ENCODE data around the gene AHCY.
A peak's percentile ranks its signal among the peaks of the same experiment; 100 is the strongest.

Gene AHCY

DNA sequence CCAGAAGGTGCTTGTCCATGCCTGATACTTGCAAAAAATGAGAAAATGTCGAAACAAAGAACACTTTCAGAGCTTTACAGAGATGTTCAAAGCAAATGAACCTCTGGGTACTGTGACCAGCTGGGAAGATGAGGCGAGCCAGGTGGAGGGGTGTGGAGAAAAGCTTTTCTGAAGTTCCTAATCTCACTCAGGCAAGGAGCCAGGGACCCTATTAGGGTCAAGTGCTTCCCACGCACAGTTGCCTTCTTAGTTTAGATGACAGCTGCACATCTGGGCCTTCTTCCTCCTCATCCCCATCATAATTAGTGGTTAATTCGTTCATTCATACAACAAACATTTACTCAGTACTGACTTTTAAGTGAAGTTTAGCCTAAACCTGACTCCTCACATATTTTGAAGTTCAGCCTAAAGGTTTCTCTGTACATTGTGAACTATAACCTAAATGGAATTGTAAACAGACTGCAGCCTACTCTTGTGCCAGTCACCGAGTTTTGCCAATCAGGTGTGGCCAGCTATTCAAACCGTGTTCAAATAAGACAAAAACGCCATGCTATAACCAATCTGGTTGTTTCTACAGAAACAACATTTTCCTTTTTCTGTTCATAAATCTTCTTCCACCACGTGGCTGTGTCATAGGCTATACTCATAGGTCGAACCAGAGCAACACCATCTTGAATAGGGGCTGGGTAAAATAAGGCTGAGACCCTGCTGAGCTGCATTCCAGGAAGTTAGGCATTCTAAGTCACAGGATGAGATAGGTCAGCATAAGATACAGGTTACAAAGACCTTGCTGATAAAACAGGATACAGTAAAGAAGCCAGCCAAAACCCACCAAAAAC, 19.3 kb upstream of the AHCY start:
- H3K27me3 ChIP-seq (ENCODE audit: control insufficient read depth in 1 of 2, insufficient read depth in 2 of 2, low read length in 2 of 2) = no peaks in the 10 kb centered on the region
- H3K4me3 ChIP-seq (ENCODE audit: low read length in 2 of 2) = no peak overlapping the region
- no peaks in the 10 kb centered on the region for H3K4me1 ChIP-seq (ENCODE audit: control insufficient read depth, insufficient read depth, low read length)
- H3K9me3 ChIP-seq (ENCODE audit: control insufficient read depth in 2 of 2, low read length in 2 of 2) = no peaks in the 10 kb centered on the region
- no peak overlapping the region for H3K9ac ChIP-seq (ENCODE audit: low read length in 2 of 2)
- no peak overlapping the region for H3K27ac ChIP-seq (ENCODE audit: low read length)
- H3K36me3 ChIP-seq (ENCODE audit: control insufficient read depth in 2 of 2, insufficient read depth in 2 of 2, low read length in 2 of 2) = no peaks in the 10 kb centered on the region

DNA sequence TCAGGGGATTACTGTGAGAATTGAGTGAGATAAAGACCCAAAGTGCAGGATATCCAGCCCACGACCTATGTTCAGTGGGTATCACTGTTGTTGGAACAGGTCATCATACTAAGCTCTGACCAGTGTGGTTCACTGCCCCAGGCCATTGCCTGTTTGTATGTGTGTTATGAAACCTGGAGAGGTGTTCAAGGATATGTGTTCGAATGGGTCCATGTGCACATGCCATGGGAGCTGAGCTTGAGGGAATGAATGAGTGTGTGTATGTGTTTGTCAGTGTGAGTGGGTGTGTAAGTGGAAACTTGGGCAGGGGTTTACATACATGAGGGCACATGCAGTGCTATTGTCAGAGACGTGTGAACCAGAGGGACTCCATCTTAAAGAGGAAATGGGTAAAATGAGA, 17.7 kb upstream of the AHCY start:
- Histone ChIP-seq H3K27me3 (ENCODE audit: control insufficient read depth in 1 of 2, insufficient read depth in 2 of 2, low read length in 2 of 2) (no peaks in the 10 kb centered on the region), H3K4me1 (ENCODE audit: control insufficient read depth, insufficient read depth, low read length) (no peaks in the 10 kb centered on the region), H3K36me3 (ENCODE audit: control insufficient read depth in 2 of 2, insufficient read depth in 2 of 2, low read length in 2 of 2) (no peaks in the 10 kb centered on the region), H3K9me3 (ENCODE audit: control insufficient read depth in 2 of 2, low read length in 2 of 2) (no peaks in the 10 kb centered on the region), H3K9ac (ENCODE audit: low read length in 2 of 2) (no peak overlapping the region), H3K4me3 (ENCODE audit: low read length in 2 of 2) (no peak overlapping the region), H3K27ac (ENCODE audit: low read length) (no peak overlapping the region)

DNA sequence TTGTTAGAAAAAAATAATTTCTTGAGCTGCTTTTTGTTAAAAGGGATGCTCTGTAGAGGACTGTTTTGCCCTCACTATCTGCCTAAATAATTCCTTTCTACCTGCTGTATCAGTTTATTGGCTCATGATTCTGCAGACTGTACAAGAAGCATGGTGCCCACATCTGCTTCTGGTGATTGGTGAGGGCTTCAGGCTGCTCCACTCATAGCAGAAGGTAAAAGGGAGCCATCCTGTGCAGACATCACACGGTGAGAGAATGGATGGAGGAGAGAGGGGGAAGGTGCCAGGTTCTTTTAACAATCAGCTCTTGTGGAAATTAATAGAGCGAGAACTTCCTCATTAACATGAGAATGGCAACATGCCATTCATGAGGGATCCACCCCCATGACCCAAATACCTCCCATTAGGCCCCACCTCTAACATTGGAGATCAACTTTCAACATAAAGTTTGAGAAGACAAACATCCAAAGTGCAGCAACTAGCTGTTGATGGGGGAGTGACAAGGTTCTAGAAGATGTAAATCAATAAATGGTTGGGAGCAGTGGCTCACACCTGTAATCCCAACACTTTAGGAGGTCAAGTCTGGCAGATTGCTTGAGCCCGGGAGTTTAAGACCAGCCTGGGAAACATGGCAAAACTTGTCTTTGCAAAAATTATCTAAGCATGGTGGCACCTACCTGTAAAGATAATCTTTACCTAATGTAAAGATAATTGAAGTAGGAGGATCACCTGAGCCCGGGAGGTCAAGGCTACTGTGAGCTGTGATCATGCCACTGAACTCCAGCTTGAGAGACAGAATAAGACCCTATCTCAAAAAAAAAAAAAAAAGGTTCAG, 15.7 kb upstream of the AHCY start:
- H3K36me3 ChIP-seq (ENCODE audit: control insufficient read depth in 2 of 2, insufficient read depth in 2 of 2, low read length in 2 of 2) = no peaks in the 10 kb centered on the region
- H3K9me3 ChIP-seq (ENCODE audit: control insufficient read depth in 2 of 2, low read length in 2 of 2) = no peaks in the 10 kb centered on the region
- H3K4me3 ChIP-seq (ENCODE audit: low read length in 2 of 2) = no peak overlapping the region
- no peak overlapping the region for H3K27ac ChIP-seq (ENCODE audit: low read length)
- no peaks in the 10 kb centered on the region for H3K4me1 ChIP-seq (ENCODE audit: control insufficient read depth, insufficient read depth, low read length)
- no peak overlapping the region for H3K9ac ChIP-seq (ENCODE audit: low read length in 2 of 2)
- H3K27me3 ChIP-seq (ENCODE audit: control insufficient read depth in 1 of 2, insufficient read depth in 2 of 2, low read length in 2 of 2) = no peaks in the 10 kb centered on the region

DNA sequence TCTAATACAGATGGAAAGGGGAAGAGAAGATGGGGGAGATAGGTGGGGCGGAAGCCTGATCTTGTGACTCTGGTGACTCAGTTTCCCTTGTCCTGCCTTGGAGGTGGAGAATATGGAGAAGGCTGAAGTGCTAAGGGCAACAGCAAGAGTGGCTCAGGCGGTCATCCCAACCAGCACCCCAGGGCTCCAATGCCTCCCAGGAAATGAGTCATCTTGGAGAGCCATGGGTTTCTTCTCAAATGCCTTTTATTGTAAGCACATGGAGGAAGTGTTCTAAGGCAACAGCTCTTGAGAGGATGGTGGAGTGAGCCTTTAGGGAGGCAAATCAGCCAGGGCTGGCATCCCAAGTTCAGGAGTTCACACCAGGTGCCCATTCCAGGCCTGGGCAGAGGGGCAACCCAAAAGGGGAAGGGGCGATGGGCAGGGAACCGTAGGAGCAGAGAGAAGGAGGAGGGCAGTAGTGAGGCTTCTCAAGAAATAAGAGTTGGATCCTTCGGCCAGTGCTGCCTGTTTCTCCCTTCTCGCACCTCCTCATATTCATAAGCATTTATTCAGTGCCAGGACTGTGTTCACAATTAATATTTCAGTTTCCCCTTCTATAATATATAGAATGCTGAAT, 13.2 kb upstream of the AHCY start:
- H3K27me3 ChIP-seq (ENCODE audit: control insufficient read depth in 1 of 2, insufficient read depth in 2 of 2, low read length in 2 of 2) = peaks cover 3 to 12% of the 10 kb centered on the region in 2 donors
- H3K4me3 ChIP-seq (ENCODE audit: low read length in 2 of 2) = no peak overlapping the region
- no peak overlapping the region for H3K9ac ChIP-seq (ENCODE audit: low read length in 2 of 2)
- no peak overlapping the region for H3K27ac ChIP-seq (ENCODE audit: low read length)
- H3K9me3 ChIP-seq (ENCODE audit: control insufficient read depth in 2 of 2, low read length in 2 of 2) = no peaks in the 10 kb centered on the region
- H3K36me3 ChIP-seq (ENCODE audit: control insufficient read depth in 2 of 2, insufficient read depth in 2 of 2, low read length in 2 of 2) = no peaks in the 10 kb centered on the region
- H3K4me1 ChIP-seq (ENCODE audit: control insufficient read depth, insufficient read depth, low read length) = peaks cover 10% of the 10 kb centered on the region

DNA sequence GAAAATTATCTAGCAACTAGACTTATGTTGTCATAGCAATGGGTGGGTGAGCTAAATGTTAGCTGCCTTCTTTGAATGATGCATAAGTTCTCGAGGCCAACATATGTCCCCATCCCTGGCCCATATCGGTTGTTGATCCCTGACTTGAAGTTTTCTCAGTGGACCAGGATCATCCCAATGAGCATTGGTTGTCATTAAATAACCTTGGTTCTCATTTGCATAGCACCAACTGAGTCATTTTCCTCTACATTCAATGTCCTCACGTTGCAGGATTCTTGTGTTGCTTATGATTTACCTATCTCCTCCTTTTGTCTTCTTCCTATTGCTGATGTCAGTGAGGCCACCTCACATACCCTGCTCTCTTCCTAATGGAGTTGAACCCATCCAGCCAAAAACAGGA, 12.1 kb upstream of the AHCY start:
- H3K4me1 ChIP-seq (ENCODE audit: control insufficient read depth, insufficient read depth, low read length) = peaks cover 10% of the 10 kb centered on the region
- H3K9ac ChIP-seq (ENCODE audit: low read length in 2 of 2) = no peak overlapping the region
- no peaks in the 10 kb centered on the region for H3K36me3 ChIP-seq (ENCODE audit: control insufficient read depth in 2 of 2, insufficient read depth in 2 of 2, low read length in 2 of 2)
- H3K27ac ChIP-seq (ENCODE audit: low read length) = no peak overlapping the region
- H3K9me3 ChIP-seq (ENCODE audit: control insufficient read depth in 2 of 2, low read length in 2 of 2) = no peaks in the 10 kb centered on the region
- H3K4me3 ChIP-seq (ENCODE audit: low read length in 2 of 2) = no peak overlapping the region
- peaks cover 5 to 12% of the 10 kb centered on the region in 2 donors for H3K27me3 ChIP-seq (ENCODE audit: control insufficient read depth in 1 of 2, insufficient read depth in 2 of 2, low read length in 2 of 2)

DNA sequence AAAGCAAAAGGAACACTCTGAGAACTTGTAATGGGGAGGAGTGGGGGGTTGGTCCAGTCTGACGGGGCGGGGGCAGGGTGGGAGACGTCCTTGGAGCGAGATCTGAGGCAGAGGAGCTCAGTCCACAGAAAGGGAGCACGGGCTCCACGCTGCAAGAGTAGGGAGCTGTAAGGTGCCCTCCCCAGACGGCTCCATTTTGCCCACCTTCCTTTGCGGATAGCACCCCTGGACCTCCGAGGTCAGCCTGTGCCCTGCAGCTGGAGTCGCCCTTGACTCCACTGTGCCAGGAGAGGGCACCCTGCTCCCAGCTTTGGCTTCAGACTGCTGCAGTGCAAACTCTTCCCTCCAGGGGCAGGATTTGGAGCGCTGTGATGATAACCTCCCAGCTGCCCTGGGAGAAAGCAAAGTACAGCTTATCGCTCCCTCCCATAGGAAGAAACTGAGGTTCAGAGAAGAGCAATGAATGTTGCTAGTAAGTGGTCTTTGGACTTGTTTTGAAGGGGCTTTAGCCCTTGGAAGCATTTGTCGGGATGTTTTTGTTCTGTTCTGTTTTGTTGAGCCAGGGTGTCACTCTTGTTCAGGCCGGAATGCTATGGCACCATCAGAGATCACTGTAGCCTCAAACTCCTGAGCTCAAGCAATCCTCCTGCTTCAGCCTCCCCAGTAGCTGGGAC, 9.5 kb upstream of the AHCY start:
- peaks cover 10% of the 10 kb centered on the region for H3K4me1 ChIP-seq (ENCODE audit: control insufficient read depth, insufficient read depth, low read length)
- no peak overlapping the region for H3K9ac ChIP-seq (ENCODE audit: low read length in 2 of 2)
- peaks cover 5 to 12% of the 10 kb centered on the region in 2 donors for H3K27me3 ChIP-seq (ENCODE audit: control insufficient read depth in 1 of 2, insufficient read depth in 2 of 2, low read length in 2 of 2)
- no peaks in the 10 kb centered on the region for H3K36me3 ChIP-seq (ENCODE audit: control insufficient read depth in 2 of 2, insufficient read depth in 2 of 2, low read length in 2 of 2)
- no peak overlapping the region for H3K27ac ChIP-seq (ENCODE audit: low read length)
- no peaks in the 10 kb centered on the region for H3K9me3 ChIP-seq (ENCODE audit: control insufficient read depth in 2 of 2, low read length in 2 of 2)
- peak overlapping the region; percentile 19 to 40 for H3K4me3 ChIP-seq (ENCODE audit: low read length in 2 of 2)

DNA sequence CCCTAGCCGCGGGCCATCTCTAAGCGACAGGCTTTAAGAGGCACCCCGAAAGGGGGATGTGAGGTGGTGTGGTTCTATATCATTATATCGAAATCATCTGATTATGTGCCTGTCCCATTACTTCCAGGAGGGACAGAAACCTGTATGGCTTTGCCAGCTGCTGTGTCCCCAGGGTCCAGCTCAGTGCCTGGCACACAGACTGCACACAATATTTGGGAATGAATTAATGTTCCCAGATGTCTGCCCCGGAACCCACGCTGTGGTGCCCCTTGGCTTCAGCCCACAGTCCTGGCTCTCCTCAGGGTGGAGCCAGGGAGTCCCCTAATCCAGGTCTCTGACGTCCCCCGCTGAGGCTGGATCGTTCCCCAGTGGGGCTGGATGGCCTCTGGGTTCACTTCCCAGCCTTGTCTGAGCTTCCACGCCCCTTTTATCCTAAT, 8.9 kb upstream of the AHCY start:
- Histone ChIP-seq H3K27me3 (ENCODE audit: control insufficient read depth in 1 of 2, insufficient read depth in 2 of 2, low read length in 2 of 2) (peaks cover 5 to 12% of the 10 kb centered on the region in 2 donors), H3K9ac (ENCODE audit: low read length in 2 of 2) (peak overlapping the region in 1 of 2 donors; percentile 5), H3K4me3 (ENCODE audit: low read length in 2 of 2) (peak overlapping the region in 1 of 2 donors; percentile 40), H3K9me3 (ENCODE audit: control insufficient read depth in 2 of 2, low read length in 2 of 2) (no peaks in the 10 kb centered on the region), H3K36me3 (ENCODE audit: control insufficient read depth in 2 of 2, insufficient read depth in 2 of 2, low read length in 2 of 2) (no peaks in the 10 kb centered on the region), H3K4me1 (ENCODE audit: control insufficient read depth, insufficient read depth, low read length) (peaks cover 10% of the 10 kb centered on the region), H3K27ac (ENCODE audit: low read length) (no peak overlapping the region)

DNA sequence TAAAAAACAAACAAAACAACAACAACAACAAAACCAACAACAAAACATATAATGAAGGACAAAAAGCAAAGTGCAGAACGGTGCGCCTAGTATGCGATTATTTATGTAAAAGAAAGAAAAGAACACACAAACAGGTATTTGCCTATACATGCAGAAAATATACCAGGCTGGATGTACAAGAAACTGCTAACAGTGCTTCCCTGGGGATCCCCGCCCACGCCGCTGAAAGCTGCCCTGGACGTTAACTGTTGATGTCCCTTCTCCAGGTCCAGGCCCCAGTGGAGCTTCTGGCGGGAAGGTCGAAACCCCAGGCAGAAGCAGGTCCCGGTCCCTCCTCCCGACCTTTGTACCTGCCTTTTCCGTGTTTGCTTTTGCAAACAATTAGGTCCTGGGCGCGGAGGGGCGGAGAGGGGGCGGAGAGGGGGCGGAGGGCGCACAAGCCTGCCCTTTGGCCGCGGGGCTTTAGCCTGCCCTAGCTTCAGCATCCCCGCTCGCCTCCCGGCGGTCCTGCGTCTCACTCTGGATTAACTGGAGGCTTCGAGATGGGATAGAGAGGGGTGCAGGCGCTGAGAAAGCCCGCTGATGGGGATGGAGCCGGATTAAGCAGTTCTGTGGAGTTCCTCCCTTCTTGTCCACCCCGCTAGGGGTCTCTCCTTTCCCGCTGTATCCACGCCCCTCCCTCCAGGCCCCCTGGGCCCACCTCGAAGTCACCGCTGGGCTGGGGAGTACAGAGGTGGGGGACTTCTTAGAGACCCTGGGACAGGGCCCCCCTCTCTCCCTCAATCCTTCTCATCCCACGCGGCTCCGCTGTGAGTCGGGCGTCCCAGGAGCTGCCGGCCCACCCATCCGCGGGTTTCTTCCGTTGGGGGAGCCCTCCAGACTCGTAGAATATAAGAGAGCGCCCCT, 8.2 kb upstream of the AHCY start:
- H3K36me3 ChIP-seq (ENCODE audit: control insufficient read depth in 2 of 2, insufficient read depth in 2 of 2, low read length in 2 of 2) = no peaks in the 10 kb centered on the region
- H3K4me3 ChIP-seq (ENCODE audit: low read length in 2 of 2) = peak overlapping the region in 1 of 2 donors; percentile 29
- H3K4me1 ChIP-seq (ENCODE audit: control insufficient read depth, insufficient read depth, low read length) = peaks cover 10% of the 10 kb centered on the region

DNA sequence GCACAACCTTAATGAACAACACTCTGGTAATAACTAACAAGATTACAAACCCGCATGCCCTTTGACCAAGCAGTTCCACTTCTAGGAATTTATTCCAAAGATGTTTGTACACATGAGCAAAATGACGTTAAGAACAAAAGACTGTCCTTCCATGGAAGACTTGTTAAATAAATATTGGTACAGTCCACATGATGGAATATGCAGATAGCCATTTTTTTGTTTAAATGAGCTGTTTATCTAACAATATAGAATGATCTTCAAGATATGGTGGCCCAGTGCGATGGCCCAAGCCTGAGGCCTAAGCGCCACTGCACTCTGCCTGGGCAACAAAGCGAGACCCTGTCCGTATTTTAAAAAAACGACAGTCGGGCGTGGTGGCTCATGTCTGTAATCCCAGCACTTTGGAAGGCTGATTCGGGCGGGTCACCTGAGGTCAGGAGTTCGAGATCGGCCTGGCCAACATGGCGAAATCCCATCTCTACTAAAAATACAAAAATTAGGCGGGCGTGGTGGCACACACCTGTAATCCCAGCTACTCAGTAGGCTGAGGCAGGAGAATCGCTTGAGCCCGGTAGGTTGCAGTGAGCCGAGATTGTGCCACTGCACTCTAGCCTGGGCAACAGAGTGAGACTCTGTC, 7.4 kb upstream of the AHCY start:
- Histone ChIP-seq H3K9me3 (ENCODE audit: control insufficient read depth in 2 of 2, low read length in 2 of 2) (no peaks in the 10 kb centered on the region), H3K4me3 (ENCODE audit: low read length in 2 of 2) (no peak overlapping the region), H3K27me3 (ENCODE audit: control insufficient read depth in 1 of 2, insufficient read depth in 2 of 2, low read length in 2 of 2) (peaks cover 5 to 12% of the 10 kb centered on the region in 2 donors), H3K36me3 (ENCODE audit: control insufficient read depth in 2 of 2, insufficient read depth in 2 of 2, low read length in 2 of 2) (no peaks in the 10 kb centered on the region), H3K27ac (ENCODE audit: low read length) (no peak overlapping the region), H3K9ac (ENCODE audit: low read length in 2 of 2) (no peak overlapping the region), H3K4me1 (ENCODE audit: control insufficient read depth, insufficient read depth, low read length) (peaks cover 10% of the 10 kb centered on the region)

More for the DNA sequence above, 8.2 kb upstream of the AHCY start:
- H3K9me3 ChIP-seq (ENCODE audit: control insufficient read depth in 2 of 2, low read length in 2 of 2) = no peaks in the 10 kb centered on the region
- H3K27ac ChIP-seq (ENCODE audit: low read length) = no peak overlapping the region
- H3K9ac ChIP-seq (ENCODE audit: low read length in 2 of 2) = peak overlapping the region in 1 of 2 donors; percentile 21
- H3K27me3 ChIP-seq (ENCODE audit: control insufficient read depth in 1 of 2, insufficient read depth in 2 of 2, low read length in 2 of 2) = peaks cover 5 to 12% of the 10 kb centered on the region in 2 donors

All from stomach smooth muscle (tissue), 2 donors.